ENCODE results near the gene TMEM30B. TPM values are rescaled to one million over a fixed set of nuclear protein-coding genes. Genes with fewer than 3 reads are reported as not detected.

Gene TMEM30B
- total RNA-seq, 1 donor from 2014 or later: 1.2 TPM

DNA sequence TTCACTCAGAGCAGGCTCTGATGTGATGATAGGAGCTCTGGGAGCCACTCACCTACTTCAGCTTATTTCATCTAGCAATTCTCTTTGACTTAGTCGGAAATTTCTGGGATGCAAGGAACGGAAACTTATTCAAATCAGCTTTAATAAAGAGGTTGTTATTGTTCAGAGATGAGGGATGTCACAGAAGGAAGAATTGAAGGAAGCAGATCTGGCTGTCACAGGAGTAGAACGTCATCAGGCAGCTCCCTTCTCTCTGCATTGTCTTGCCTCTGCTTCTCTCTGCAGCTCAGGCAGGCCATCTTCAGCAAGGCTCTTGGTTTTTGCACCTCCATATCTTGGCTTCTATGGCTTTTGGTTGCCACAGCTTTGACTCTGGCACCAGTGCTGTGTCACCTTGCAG is 7.6 kb upstream of the TMEM30B start:
- TF ChIP-seq, protein P1, sequence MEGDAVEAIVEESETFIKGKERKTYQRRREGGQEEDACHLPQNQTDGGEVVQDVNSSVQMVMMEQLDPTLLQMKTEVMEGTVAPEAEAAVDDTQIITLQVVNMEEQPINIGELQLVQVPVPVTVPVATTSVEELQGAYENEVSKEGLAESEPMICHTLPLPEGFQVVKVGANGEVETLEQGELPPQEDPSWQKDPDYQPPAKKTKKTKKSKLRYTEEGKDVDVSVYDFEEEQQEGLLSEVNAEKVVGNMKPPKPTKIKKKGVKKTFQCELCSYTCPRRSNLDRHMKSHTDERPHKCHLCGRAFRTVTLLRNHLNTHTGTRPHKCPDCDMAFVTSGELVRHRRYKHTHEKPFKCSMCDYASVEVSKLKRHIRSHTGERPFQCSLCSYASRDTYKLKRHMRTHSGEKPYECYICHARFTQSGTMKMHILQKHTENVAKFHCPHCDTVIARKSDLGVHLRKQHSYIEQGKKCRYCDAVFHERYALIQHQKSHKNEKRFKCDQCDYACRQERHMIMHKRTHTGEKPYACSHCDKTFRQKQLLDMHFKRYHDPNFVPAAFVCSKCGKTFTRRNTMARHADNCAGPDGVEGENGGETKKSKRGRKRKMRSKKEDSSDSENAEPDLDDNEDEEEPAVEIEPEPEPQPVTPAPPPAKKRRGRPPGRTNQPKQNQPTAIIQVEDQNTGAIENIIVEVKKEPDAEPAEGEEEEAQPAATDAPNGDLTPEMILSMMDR (IDR thresholded peaks at IDR 0.05): no peak
- Mint-ChIP-seq H3K36me3 (ENCODE audit: unreplicated experiment) (no peaks in the 10 kb centered on the region), H3K27me3 (ENCODE audit: unreplicated experiment) (no peaks in the 10 kb centered on the region), H3K9me3 (ENCODE audit: unreplicated experiment) (no peaks in the 10 kb centered on the region), H3K4me1 (ENCODE audit: unreplicated experiment) (peaks cover 13% of the 10 kb centered on the region), H3K4me3 (ENCODE audit: unreplicated experiment) (no peak overlapping the region), H3K27ac (ENCODE audit: unreplicated experiment) (no peak overlapping the region)
- DNase-seq (ENCODE audit: extremely low spot score, unreplicated experiment): peak; percentile 6

DNA sequence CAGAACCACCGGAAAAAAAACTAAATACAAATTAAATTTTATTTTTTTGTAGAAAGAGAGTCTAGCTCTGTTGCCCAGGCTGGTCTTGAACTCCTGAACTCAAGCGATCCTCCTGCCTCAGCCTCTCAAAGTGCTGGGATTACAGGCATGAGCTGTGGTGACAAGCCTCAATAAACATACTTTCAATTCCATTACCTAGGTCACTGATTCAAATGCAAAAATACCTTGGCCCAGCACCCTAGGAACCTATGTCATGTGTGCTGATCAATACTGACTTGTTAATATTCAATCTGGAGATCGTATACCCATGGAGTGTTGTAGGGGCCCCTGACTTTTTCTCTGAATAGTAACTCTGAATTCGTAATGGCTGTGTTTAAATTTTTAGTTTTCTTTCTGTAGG is 7.1 kb upstream of the TMEM30B start:
- Mint-ChIP-seq H3K27ac (ENCODE audit: unreplicated experiment) (no peak overlapping the region), H3K4me1 (ENCODE audit: unreplicated experiment) (peaks cover 13% of the 10 kb centered on the region), H3K9me3 (ENCODE audit: unreplicated experiment) (no peaks in the 10 kb centered on the region), H3K4me3 (ENCODE audit: unreplicated experiment) (no peak overlapping the region), H3K27me3 (ENCODE audit: unreplicated experiment) (no peaks in the 10 kb centered on the region), H3K36me3 (ENCODE audit: unreplicated experiment) (no peaks in the 10 kb centered on the region)
- DNase-seq (ENCODE audit: extremely low spot score, unreplicated experiment): peak; percentile 17
- TF ChIP-seq, protein P1 (IDR thresholded peaks at IDR 0.05): no peak

DNA sequence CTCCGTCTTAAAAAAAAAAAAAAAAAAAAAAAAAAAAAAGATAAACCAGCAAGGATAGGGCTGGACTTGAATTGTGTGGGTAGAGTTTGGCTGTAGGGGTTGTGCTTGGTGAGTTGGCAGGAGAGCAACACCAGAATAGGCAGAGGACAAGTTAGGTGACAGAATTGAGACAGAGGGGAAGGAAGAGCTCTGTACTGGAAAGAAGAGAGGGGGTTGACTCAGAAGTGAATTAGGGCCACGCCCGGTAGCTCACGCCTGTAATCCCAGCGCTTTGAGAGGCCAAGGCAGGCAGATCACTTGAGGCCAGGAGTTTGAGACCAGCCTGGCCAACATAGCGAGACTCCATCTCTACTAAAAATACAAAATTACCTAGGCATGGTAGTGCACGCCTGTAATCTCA is 6.1 kb upstream of the TMEM30B start:
- peaks cover 13% of the 10 kb centered on the region for H3K4me1 Mint-ChIP-seq (ENCODE audit: unreplicated experiment)
- DNase-seq (ENCODE audit: extremely low spot score, unreplicated experiment): no peak
- no peak overlapping the region for H3K27ac Mint-ChIP-seq (ENCODE audit: unreplicated experiment)
- no peaks in the 10 kb centered on the region for H3K36me3 Mint-ChIP-seq (ENCODE audit: unreplicated experiment)
- TF ChIP-seq, protein P1 (IDR thresholded peaks at IDR 0.05): no peak
- no peaks in the 10 kb centered on the region for H3K27me3 Mint-ChIP-seq (ENCODE audit: unreplicated experiment)
- H3K4me3 Mint-ChIP-seq (ENCODE audit: unreplicated experiment): no peak overlapping the region
- H3K9me3 Mint-ChIP-seq (ENCODE audit: unreplicated experiment): no peaks in the 10 kb centered on the region

DNA sequence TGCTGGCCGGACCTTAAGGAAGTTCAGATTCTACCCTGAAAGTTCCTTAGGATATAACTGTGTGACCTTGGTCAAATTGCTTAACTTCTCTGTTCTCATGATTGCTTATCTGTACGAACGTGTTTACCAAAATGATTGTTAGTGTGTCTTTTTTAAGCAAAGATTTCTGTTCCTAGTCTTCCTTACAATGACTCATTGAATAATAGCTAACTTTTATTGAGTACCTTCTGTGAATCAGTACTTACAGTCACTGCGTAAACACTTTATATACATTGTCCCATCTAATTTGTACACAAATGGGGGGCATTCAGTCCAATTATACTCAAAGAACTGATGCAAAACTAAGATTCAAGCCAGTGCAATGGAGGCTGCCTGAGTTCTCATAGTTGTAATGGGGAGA is 4.2 kb upstream of the TMEM30B start:
- H3K27ac Mint-ChIP-seq (ENCODE audit: unreplicated experiment): no peak overlapping the region
- DNase-seq (ENCODE audit: extremely low spot score, unreplicated experiment): no peak
- no peaks in the 10 kb centered on the region for H3K9me3 Mint-ChIP-seq (ENCODE audit: unreplicated experiment)
- H3K4me3 Mint-ChIP-seq (ENCODE audit: unreplicated experiment): no peak overlapping the region
- peaks cover 1% of the 10 kb centered on the region for H3K36me3 Mint-ChIP-seq (ENCODE audit: unreplicated experiment)
- no peaks in the 10 kb centered on the region for H3K27me3 Mint-ChIP-seq (ENCODE audit: unreplicated experiment)
- peaks cover 22% of the 10 kb centered on the region for H3K4me1 Mint-ChIP-seq (ENCODE audit: unreplicated experiment)
- TF ChIP-seq, protein P1 (IDR thresholded peaks at IDR 0.05): no peak

DNA sequence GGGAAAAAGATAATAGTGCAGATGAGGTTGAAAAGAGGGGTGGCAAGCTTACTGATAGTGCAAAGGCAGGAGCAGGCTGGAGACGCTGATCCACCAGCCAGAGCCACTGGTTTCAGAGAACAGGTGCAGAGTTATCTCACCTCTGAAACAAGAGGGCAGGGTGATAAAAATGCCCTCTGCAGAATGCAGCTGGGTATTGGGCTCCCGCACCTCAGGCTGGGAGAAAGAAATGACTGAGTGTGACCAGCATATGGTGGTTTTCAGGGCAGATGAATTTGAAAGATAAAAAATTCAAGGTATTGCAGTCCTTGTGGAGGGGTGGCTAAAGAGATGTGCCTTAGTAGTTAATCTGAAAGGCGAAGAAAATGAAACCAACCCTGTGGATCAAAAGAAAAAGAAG is 2.9 kb upstream of the TMEM30B start:
- TF ChIP-seq, protein P1 (IDR thresholded peaks at IDR 0.05): no peak
- H3K27me3 Mint-ChIP-seq (ENCODE audit: unreplicated experiment): no peaks in the 10 kb centered on the region
- DNase-seq (ENCODE audit: extremely low spot score, unreplicated experiment): no peak
- no peaks in the 10 kb centered on the region for H3K9me3 Mint-ChIP-seq (ENCODE audit: unreplicated experiment)
- H3K4me1 Mint-ChIP-seq (ENCODE audit: unreplicated experiment): peaks cover 24% of the 10 kb centered on the region
- no peak overlapping the region for H3K4me3 Mint-ChIP-seq (ENCODE audit: unreplicated experiment)
- no peak overlapping the region for H3K27ac Mint-ChIP-seq (ENCODE audit: unreplicated experiment)
- H3K36me3 Mint-ChIP-seq (ENCODE audit: unreplicated experiment): peaks cover 1% of the 10 kb centered on the region
